Kidney epithelial cell (primary cell): Measurements from ENCODE around the gene MBOAT2. TPM values are rescaled to one million over a fixed set of nuclear protein-coding genes. Genes with fewer than 3 reads are reported as not detected.

ENCODE experiments used
- DNase-seq: peaks from one replicate; pipeline ENCODE4 v3.0.0-alpha.2; 2010; ENCODE audit warnings: low read depth
- H3K27me3 ChIP-seq: 2 replicates; pipeline ENCODE4 v1.6.0; 2011; ENCODE audit warnings: low read length; ENCODE audit not compliant: control insufficient read depth, insufficient read depth
- H3K36me3 ChIP-seq: 2 replicates; pipeline ENCODE4 v1.5.1; 2011; ENCODE audit warnings: low read length; ENCODE audit not compliant: control insufficient read depth, insufficient read depth
- H3K4me3 ChIP-seq: 2 replicates; pipeline ENCODE4 v1.5.1; 2011; ENCODE audit warnings: low read depth, mild to moderate bottlenecking, control low read depth, low read length
- CTCF ChIP-seq: IDR thresholded peaks from 2 replicates; pipeline ENCODE4 v1.5.1; 2011; ENCODE audit warnings: mild to moderate bottlenecking, moderate library complexity, low read length, control low read depth, inconsistent platforms; ENCODE audit not compliant: insufficient read depth, poor library complexity, severe bottlenecking
- total RNA-seq: library from RNA; depleted of rRNA; stranded (reverse); fragments of >200 nt; gene quantifications from 2 replicates; pipeline ENCODE4 v1.2.3, GENCODE V29; 2015

Gene MBOAT2
- total RNA-seq, 1 donor from 2014 or later, result 32.2 TPM

GRCh38 chr2:8999797-9000196 is 3.7 kb downstream of the MBOAT2 start:
- no peaks in the 10 kb centered on the region for H3K27me3 ChIP-seq
- H3K4me3 ChIP-seq, result no peak overlapping the region
- TF ChIP-seq CTCF, result no peak
- DNase-seq, result no peak
- no peaks in the 10 kb centered on the region for H3K36me3 ChIP-seq

DNA sequence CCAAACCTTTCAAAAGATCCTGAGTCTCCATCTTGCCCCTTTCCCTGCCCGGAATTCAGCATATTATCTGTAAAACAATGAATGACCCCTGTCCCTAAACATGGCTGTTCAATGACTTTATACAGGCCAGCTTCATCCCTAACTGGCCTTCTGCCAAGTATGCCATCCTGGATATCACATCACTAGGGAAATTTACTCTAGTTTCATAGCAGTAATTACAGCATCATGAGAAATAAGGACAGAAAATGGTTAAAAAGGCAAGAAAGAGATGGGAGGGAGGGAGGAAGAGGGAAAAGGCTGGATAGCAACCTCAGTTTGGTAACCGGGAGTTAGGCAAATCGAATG is 4.4 kb downstream of the MBOAT2 start:
- DNase-seq, result no peak
- TF ChIP-seq CTCF, result no peak

GRCh38 chr2:8998418-8999101 is 4.9 kb downstream of the MBOAT2 start:
- no peaks in the 10 kb centered on the region for H3K36me3 ChIP-seq
- H3K27me3 ChIP-seq, result no peaks in the 10 kb centered on the region
- no peak for TF ChIP-seq CTCF
- DNase-seq, result no peak
- no peak overlapping the region for H3K4me3 ChIP-seq

More for the DNA sequence above, 4.4 kb downstream of the MBOAT2 start:
- Histone ChIP-seq H3K27me3 (no peaks in the 10 kb centered on the region), H3K36me3 (no peaks in the 10 kb centered on the region), H3K4me3 (no peak overlapping the region)

- TF ChIP-seq CTCF, result no peak
- Histone ChIP-seq H3K4me3 (no peak overlapping the region), H3K27me3 (no peaks in the 10 kb centered on the region), H3K36me3 (no peaks in the 10 kb centered on the region)
- DNase-seq, result no peak
Observed at GRCh38 chr2:8997631-8998030, 5.9 kb downstream of the MBOAT2 start.

- no peak for TF ChIP-seq CTCF
- H3K4me3 ChIP-seq, result no peak overlapping the region
- no peaks in the 10 kb centered on the region for H3K36me3 ChIP-seq
- no peak for DNase-seq
- H3K27me3 ChIP-seq, result no peaks in the 10 kb centered on the region
Observed at GRCh38 chr2:8997108-8997507, 6.4 kb downstream of the MBOAT2 start.

DNA sequence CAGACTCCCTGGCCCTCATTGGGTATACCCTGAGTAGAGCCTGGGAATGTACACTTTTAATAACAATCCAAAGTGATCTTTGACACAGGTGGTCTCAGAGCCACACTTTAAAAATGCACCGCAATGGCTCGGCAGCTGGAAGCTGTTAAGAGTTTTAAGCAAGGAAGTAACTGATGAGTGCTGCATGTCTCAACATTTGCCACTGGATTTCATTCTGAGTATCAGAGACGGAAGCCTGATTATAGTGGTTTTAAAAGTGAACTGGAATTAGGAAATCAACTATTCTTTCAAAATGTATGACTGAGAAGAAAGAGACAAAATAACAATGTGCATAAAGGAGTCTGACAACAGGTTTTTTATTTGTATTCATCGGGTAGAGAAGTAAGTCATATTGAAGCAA is 7.5 kb downstream of the MBOAT2 start:
- H3K4me3 ChIP-seq, result no peak overlapping the region
- no peak for TF ChIP-seq CTCF
- H3K27me3 ChIP-seq, result no peaks in the 10 kb centered on the region
- DNase-seq, result no peak
- H3K36me3 ChIP-seq, result no peaks in the 10 kb centered on the region
